ENCODE data around the gene CAV3.

DNA sequence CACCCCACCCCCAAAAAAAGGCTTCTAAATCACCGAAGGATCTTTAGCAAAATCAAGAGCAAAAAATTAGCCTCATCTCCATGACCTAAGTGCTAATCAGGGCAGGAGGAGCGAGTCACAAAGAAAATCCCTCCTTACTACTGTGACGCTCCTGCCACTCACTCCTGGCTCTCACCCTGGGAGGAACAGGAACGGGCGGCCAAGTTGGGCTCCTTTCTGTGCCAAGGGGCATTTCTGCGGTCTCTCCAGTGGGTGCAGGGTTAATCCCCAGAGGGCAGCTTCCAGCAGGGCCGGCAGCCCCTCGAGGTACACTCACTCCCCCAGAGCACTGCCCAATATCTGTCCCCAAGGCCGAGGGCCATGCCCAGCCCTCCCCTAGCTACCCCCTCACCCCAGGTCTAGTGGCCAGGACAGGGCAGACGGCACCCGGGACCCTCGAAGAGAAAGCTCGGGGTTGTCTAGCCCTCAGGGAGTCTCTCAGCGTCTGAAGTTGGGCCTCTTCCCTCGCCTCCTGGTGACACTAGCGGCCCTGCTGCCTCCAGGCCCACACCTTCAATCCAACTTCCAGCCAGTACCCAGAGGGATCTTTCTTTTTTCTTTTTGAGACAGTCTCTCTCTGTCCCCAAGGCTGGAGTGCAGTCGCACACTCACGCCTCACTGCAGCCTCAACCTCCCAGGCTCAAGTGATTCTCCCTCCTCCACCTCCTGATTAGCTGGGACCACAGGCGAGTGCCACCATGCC lies 706 bp downstream of the CAV3 start:
- TF ChIP-seq, protein P1, sequence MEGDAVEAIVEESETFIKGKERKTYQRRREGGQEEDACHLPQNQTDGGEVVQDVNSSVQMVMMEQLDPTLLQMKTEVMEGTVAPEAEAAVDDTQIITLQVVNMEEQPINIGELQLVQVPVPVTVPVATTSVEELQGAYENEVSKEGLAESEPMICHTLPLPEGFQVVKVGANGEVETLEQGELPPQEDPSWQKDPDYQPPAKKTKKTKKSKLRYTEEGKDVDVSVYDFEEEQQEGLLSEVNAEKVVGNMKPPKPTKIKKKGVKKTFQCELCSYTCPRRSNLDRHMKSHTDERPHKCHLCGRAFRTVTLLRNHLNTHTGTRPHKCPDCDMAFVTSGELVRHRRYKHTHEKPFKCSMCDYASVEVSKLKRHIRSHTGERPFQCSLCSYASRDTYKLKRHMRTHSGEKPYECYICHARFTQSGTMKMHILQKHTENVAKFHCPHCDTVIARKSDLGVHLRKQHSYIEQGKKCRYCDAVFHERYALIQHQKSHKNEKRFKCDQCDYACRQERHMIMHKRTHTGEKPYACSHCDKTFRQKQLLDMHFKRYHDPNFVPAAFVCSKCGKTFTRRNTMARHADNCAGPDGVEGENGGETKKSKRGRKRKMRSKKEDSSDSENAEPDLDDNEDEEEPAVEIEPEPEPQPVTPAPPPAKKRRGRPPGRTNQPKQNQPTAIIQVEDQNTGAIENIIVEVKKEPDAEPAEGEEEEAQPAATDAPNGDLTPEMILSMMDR (conservative IDR thresholded peaks at IDR 0.05; ENCODE audit: low read depth, low read length) = no peak
- TF ChIP-seq EZH2 (IDR thresholded peaks at IDR 0.05; ENCODE audit: low read length, unreplicated experiment) (no peak), EZH2phosphoT487 (IDR thresholded peaks at IDR 0.05; ENCODE audit: borderline replicate concordance, low read length) (no peak)
